Measurements from ENCODE around the gene KRTAP10-9. TPM values are rescaled to one million over a fixed set of nuclear protein-coding genes. Genes with fewer than 3 reads are reported as not detected.

KRTAP10-9 gene
- total and polyA plus RNA-seq, 2 of the 8 experiments (the other 6 are each of a cell fraction or from before 2014, with no cell fraction given), result not detected

DNA sequence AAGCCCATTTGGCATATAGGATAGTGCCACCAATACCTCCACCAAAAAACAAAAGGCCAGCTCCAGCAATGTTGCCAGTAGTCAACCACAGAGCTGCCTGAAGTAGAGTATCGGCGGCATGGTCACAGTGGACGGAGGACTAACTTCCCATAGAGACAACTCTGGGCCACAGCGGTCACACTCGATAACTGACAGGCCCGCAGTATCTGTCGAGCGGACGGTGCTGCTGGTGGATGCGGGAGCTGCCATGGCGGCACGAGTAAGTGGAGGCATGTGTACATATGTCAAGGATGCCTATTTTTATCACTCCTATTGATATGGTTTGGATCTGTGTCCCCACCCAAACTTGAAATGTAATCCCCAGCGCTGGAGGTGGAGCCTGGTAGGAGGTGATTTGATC lies 51.0 kb downstream of the KRTAP10-9 start:
- no peaks in the 10 kb centered on the region for H3K9me3 ChIP-seq (ENCODE audit: insufficient read depth in 2 of 2, low read depth in 1 of 2, low read length in 1 of 2)
- H3K4ac ChIP-seq (replicated peaks; ENCODE audit: insufficient read length, low read depth, low read length), result no peak overlapping the region
- H4K91ac ChIP-seq (replicated peaks; ENCODE audit: insufficient read length, low read length), result no peak overlapping the region
- no peak for DNase-seq (ENCODE audit: low read depth in 1 of 2, low spot score in 2 of 2)
- H3K79me1 ChIP-seq (ENCODE audit: low read depth, low read length), result no peaks in the 10 kb centered on the region
- ChIA-PET POLR2A (ENCODE audit: partially characterized antibody) (no interaction called here), CTCF (ENCODE audit: partially characterized antibody) (interaction anchor here (1.5 kb wide), 1 partner anchor 83 kb away, joined by 5 read pairs; no protein-coding TSS in a partner anchor)
- no peak overlapping the region for H3K9ac ChIP-seq (replicated peaks in 1 of 4; ENCODE audit: extremely low read depth in 1 of 4, low read depth in 3 of 4, low read length in 3 of 4)
- H3K79me2 ChIP-seq (ENCODE audit: control insufficient read depth in 1 of 2, insufficient read depth in 2 of 2, low read length in 2 of 2), result no peaks in the 10 kb centered on the region
- no peak overlapping the region for H4K8ac ChIP-seq (ENCODE audit: extremely low read depth, insufficient read depth, low read length)
- H2BK15ac ChIP-seq (ENCODE audit: low read length), result no peak overlapping the region
- 90% methylated on average over 13 of the region's 13 CpGs; no CpG with 5 or more reads in 1 of the 2 experiments for WGBS, 2 experiments (ENCODE audit: extremely low coverage in 1 of 2, insufficient coverage in 1 of 2, insufficient read length in 1 of 2, insufficient replicate concordance in 2 of 2, low coverage in 1 of 2, low lambda C conversion rate in 2 of 2, missing lambda C conversion rate in 1 of 2)
- no peak overlapping the region for H3K4me3 ChIP-seq (ENCODE audit: extremely low read depth in 1 of 4, insufficient read depth in 2 of 4, low read depth in 3 of 4, low read length in 4 of 4)
- H3K23me2 ChIP-seq (ENCODE audit: low read depth, low read length), result no peaks in the 10 kb centered on the region
- no peak overlapping the region for H3K14ac ChIP-seq (ENCODE audit: insufficient read length)
- H4K5ac ChIP-seq (ENCODE audit: insufficient read length, low read depth, low read length), result no peak overlapping the region
- H3K36me3 ChIP-seq (ENCODE audit: control insufficient read depth in 2 of 4, insufficient read depth in 4 of 4, low read length in 3 of 4), result 0 out of 8 replicates have a peak, but pooled peaks cover 0 to 2% (median 0%) of the 10 kb centered on the region in 4 experiments
- FAIRE-seq, result no peak
- no peak overlapping the region for H2AFZ ChIP-seq (ENCODE audit: low read length)
- no peak overlapping the region for H3K23ac ChIP-seq (ENCODE audit: insufficient read length)
- H3K4me1 ChIP-seq (replicated peaks in 1 of 4; ENCODE audit: control insufficient read depth in 3 of 4, insufficient read depth in 4 of 4, low read length in 3 of 4), result no peaks in the 10 kb centered on the region; a peak in 1 of 7 replicates
- H2BK12ac ChIP-seq (ENCODE audit: low read depth, low read length), result no peak overlapping the region
- H2AK5ac ChIP-seq (ENCODE audit: low read depth, low read length), result no peak overlapping the region
- no peak overlapping the region for H3K56ac ChIP-seq (replicated peaks; ENCODE audit: insufficient read length, low read depth, low read length)
- no peak overlapping the region for H3K27ac ChIP-seq (ENCODE audit: low read depth, low read length)
- no peaks in the 10 kb centered on the region for H4K20me1 ChIP-seq (replicated peaks in 1 of 2; ENCODE audit: control insufficient read depth in 1 of 2, insufficient read depth in 2 of 2, low read length in 2 of 2)
- no peak overlapping the region for H2BK20ac ChIP-seq (ENCODE audit: low read length)
- H2BK120ac ChIP-seq (replicated peaks; ENCODE audit: low read depth, low read length), result no peak overlapping the region
- TF ChIP-seq RNF2 (IDR thresholded peaks at IDR 0.05; ENCODE audit: borderline replicate concordance, low read depth, low read length, missing control alignments, poor library complexity, severe bottlenecking), result no peak
- TF ChIP-seq TEAD4 (IDR thresholded peaks at IDR 0.05; ENCODE audit: low read depth, low read length), result no peak
- TF ChIP-seq TAF1 (IDR thresholded peaks at IDR 0.05; ENCODE audit: low read depth, low read length), result no peak
- TF ChIP-seq ASH2L (IDR thresholded peaks at IDR 0.05; ENCODE audit: low read length), result no peak
- no peak for TF ChIP-seq CHD2 (IDR thresholded peaks at IDR 0.05; ENCODE audit: low read length)
- TF ChIP-seq JUND (IDR thresholded peaks at IDR 0.05; ENCODE audit: low read length), result no peak
- TF ChIP-seq SP4 (IDR thresholded peaks at IDR 0.05; ENCODE audit: low read length), result no peak
- no peak for TF ChIP-seq EP300 (IDR thresholded peaks at IDR 0.05; ENCODE audit: borderline replicate concordance in 1 of 2, low read depth in 2 of 2, low read length in 2 of 2)
- TF ChIP-seq TCF12 (IDR thresholded peaks at IDR 0.05; ENCODE audit: low read depth, low read length), result no peak
- TF ChIP-seq CHD1 (IDR thresholded peaks at IDR 0.05; ENCODE audit: low read depth, low read length), result no peak
- no peak for TF ChIP-seq NANOG (IDR thresholded peaks at IDR 0.05; ENCODE audit: insufficient read depth, low read depth, low read length, poor library complexity, severe bottlenecking)
- H3K18ac ChIP-seq (ENCODE audit: extremely low read depth, low read length), result no peak overlapping the region
- H2BK5ac ChIP-seq (ENCODE audit: low read depth, low read length), result no peak overlapping the region
- H3K4me2 ChIP-seq (ENCODE audit: insufficient read depth in 1 of 2, low read depth in 2 of 2, low read length in 2 of 2), result no peak overlapping the region
- H3K27me3 ChIP-seq (replicated peaks in 1 of 4; ENCODE audit: control insufficient read depth in 3 of 4, extremely low read depth in 1 of 4, insufficient read depth in 3 of 4, low read length in 3 of 4), result no peaks in the 10 kb centered on the region

Data from H1 (cell line).